A549 (cell line): ENCODE results near the gene TSHR. TPM values are rescaled to one million over a fixed set of nuclear protein-coding genes. Genes with fewer than 3 reads are reported as not detected.

ENCODE experiments used
- ATAC-seq, 2 experiments: fragments of 200-7000 bp in 1 of 2; fragments of >200 bp in 1 of 2; cut with Nextera tagmentation in 1 of 2; cut with Tn5 transposase in 1 of 2; 3 replicates each; pipeline versions ENCODE4 v1.8.0 to v1.9.1; 2018 to 2020; ENCODE audit warnings: mild to moderate bottlenecking in 1 of 2, moderate library complexity in 1 of 2
- CTCF ChIA-PET: fragments of 300-600 bp; sonication (Branson Sonifier 250); formaldehyde crosslinking; extraction: SDS; loops from one replicate; lab custom pipeline; 2021; ENCODE audit warnings: antibody characterized with exemption, inconsistent platforms; lab: Yijun Ruan, JAX
- POLR2A ChIA-PET: fragments of 350-600 bp; formaldehyde crosslinking; extraction: SDS; loops from one replicate; lab custom pipeline; 2021; ENCODE audit warnings: antibody characterized with exemption, inconsistent platforms; lab: Yijun Ruan, JAX
- DNase-seq, 2 experiments: peaks; one replicate each; pipeline versions ENCODE4 v3.0.0 to v3.0.0-alpha.2; 2011 to 2016; ENCODE audit warnings: low read depth in 1 of 2, low spot score in 1 of 2
- FAIRE-seq: peaks from 2 replicates; lab custom pipeline; 2011; peaks lifted over from hg19 to GRCh38; lab: Jason Lieb, UNC
- H3K27ac ChIP-seq, 2 experiments: fragments of >200 bp; sonication (Bioruptor Twin); formaldehyde crosslinking; 3 replicates each; pipeline ENCODE4 v1.5.1; 2016 to 2017
- H3K4me1 ChIP-seq: fragments of >200 bp; sonication (Bioruptor Twin); formaldehyde crosslinking; 3 replicates; pipeline ENCODE4 v1.6.1; 2016
- H3K4me2 ChIP-seq: fragments of >200 bp; sonication (Bioruptor Twin); formaldehyde crosslinking; 3 replicates; pipeline ENCODE4 v1.6.1; 2016
- H3K4me3 ChIP-seq: fragments of >200 bp; sonication (Bioruptor Twin); formaldehyde crosslinking; 3 replicates; pipeline ENCODE4 v1.5.1; 2016
- H3K9me3 ChIP-seq: fragments of >200 bp; sonication (Bioruptor Twin); formaldehyde crosslinking; 3 replicates; pipeline ENCODE4 v1.6.1; 2016
- ATOH8 ChIP-seq: fragments of 250-450 bp; sonication (Bioruptor Pico); IDR thresholded peaks from 2 replicates; pipeline ENCODE4 v1.5.0; 2020; ENCODE audit warnings: low read depth, mild to moderate bottlenecking, moderate library complexity
- BCL3 ChIP-seq: fragments of >200 bp; sonication (Bioruptor Twin); formaldehyde crosslinking; IDR thresholded peaks from 3 replicates; pipeline ENCODE4 v1.6.1; 2016
- BHLHE40 ChIP-seq: IDR thresholded peaks from 2 replicates; pipeline ENCODE4 v1.6.1; 2012; ENCODE audit warnings: low read depth, low read length, inconsistent platforms
- CBX2 ChIP-seq: fragments of 200-600 bp; sonication (generic); IDR thresholded peaks from 2 replicates; pipeline ENCODE4 v1.6.1; 2016; ENCODE audit warnings: low read depth, mild to moderate bottlenecking, borderline replicate concordance
- GATA3 ChIP-seq: IDR thresholded peaks from 2 replicates; pipeline ENCODE4 v1.6.1; 2012; ENCODE audit warnings: borderline replicate concordance
- HDAC2 ChIP-seq: fragments of 200-600 bp; sonication (generic); IDR thresholded peaks from 2 replicates; pipeline ENCODE4 v1.6.1; 2016
- HES2 ChIP-seq: fragments of >200 bp; sonication (Bioruptor Twin); formaldehyde crosslinking; IDR thresholded peaks from 2 replicates; pipeline ENCODE4 v1.6.1; 2016
- HEYL ChIP-seq: fragments of 250-450 bp; sonication (Bioruptor Pico); IDR thresholded peaks from 2 replicates; pipeline ENCODE4 v1.8.0; 2021; ENCODE audit warnings: mild to moderate bottlenecking, moderate library complexity
- HMGXB4 ChIP-seq: fragments of 250-450 bp; sonication (Bioruptor Pico); IDR thresholded peaks from 2 replicates; pipeline ENCODE4 v1.5.0; 2021; ENCODE audit warnings: mild to moderate bottlenecking, moderate library complexity, borderline replicate concordance
- HOXB13 ChIP-seq: fragments of 250-450 bp; sonication (Bioruptor Pico); IDR thresholded peaks from 2 replicates; pipeline ENCODE4 v1.5.0; 2020; ENCODE audit warnings: low read depth, mild to moderate bottlenecking, moderate library complexity
- HOXB5 ChIP-seq: fragments of 250-450 bp; sonication (Bioruptor Pico); IDR thresholded peaks from 2 replicates; pipeline ENCODE4 v1.5.0; 2020; ENCODE audit warnings: mild to moderate bottlenecking, moderate library complexity
- JUN ChIP-seq, 2 experiments: fragments of >200 bp; sonication (Bioruptor Twin); formaldehyde crosslinking; IDR thresholded peaks; 2 replicates in 1 of 2; 3 replicates in 1 of 2; pipeline ENCODE4 v1.6.1; 2016 to 2017
- KDM5A ChIP-seq: fragments of 200-600 bp; sonication (generic); IDR thresholded peaks from 2 replicates; pipeline ENCODE4 v1.6.1; 2016; ENCODE audit warnings: antibody characterized with exemption, mild to moderate bottlenecking
- MAFK ChIP-seq: fragments of 450-650 bp; IDR thresholded peaks from 2 replicates; pipeline ENCODE4 v1.6.1; 2014; ENCODE audit not compliant: partially characterized antibody
- MAX ChIP-seq: IDR thresholded peaks from 2 replicates; pipeline ENCODE4 v1.6.1; 2012
- MAZ ChIP-seq: fragments of 150-350 bp; IDR thresholded peaks from 2 replicates; pipeline ENCODE4 v1.6.1; 2014; ENCODE audit warnings: antibody characterized with exemption, low read depth, low read length, borderline replicate concordance
- NFE2L2 ChIP-seq: fragments of 150-350 bp; conservative IDR thresholded peaks from 2 replicates; pipeline ENCODE4 v1.6.1; 2014; ENCODE audit warnings: low read length
- NR3C1 ChIP-seq: fragments of >200 bp; sonication (Bioruptor Twin); formaldehyde crosslinking; IDR thresholded peaks from 3 replicates; pipeline ENCODE4 v1.6.1; 2017
- PHF8 ChIP-seq: fragments of 200-600 bp; sonication (generic); IDR thresholded peaks from 2 replicates; pipeline ENCODE4 v1.6.1; 2016; ENCODE audit warnings: low read depth, mild to moderate bottlenecking, antibody characterized with exemption, moderate library complexity, borderline replicate concordance
- POLR2A ChIP-seq: IDR thresholded peaks from 2 replicates; pipeline ENCODE4 v1.6.1; 2012; ENCODE audit warnings: mild to moderate bottlenecking, low read length
- RAD21 ChIP-seq, 2 experiments: fragments of >200 bp in 1 of 2; sonication (Bioruptor Twin) in 1 of 2; formaldehyde crosslinking in 1 of 2; IDR thresholded peaks in 1 of 2; conservative IDR thresholded peaks in 1 of 2; 2 replicates in 1 of 2; 3 replicates in 1 of 2; pipeline ENCODE4 v1.6.1; 2012 to 2018; ENCODE audit warnings: inconsistent platforms in 1 of 2
- RCOR1 ChIP-seq: fragments of 150-350 bp; IDR thresholded peaks from 2 replicates; pipeline ENCODE4 v1.6.1; 2014; ENCODE audit warnings: antibody characterized with exemption, low read length, low read depth
- REST ChIP-seq: fragments of 200-600 bp; sonication (generic); IDR thresholded peaks from 2 replicates; pipeline ENCODE4 v1.6.1; 2016; ENCODE audit warnings: antibody characterized with exemption, mild to moderate bottlenecking, moderate library complexity
- SREBF2 ChIP-seq: fragments of 450-650 bp; IDR thresholded peaks from 2 replicates; pipeline ENCODE4 v1.6.1; 2014; ENCODE audit warnings: mild to moderate bottlenecking, moderate library complexity
- TFCP2L1 ChIP-seq: fragments of 250-450 bp; sonication (Bioruptor Pico); IDR thresholded peaks from 2 replicates; pipeline ENCODE4 v1.5.0; 2021; ENCODE audit warnings: mild to moderate bottlenecking
- TP53 ChIP-seq: fragments of 250-450 bp; sonication (Bioruptor Pico); IDR thresholded peaks from 2 replicates; pipeline ENCODE4 v1.5.0; 2021; ENCODE audit warnings: mild to moderate bottlenecking, moderate library complexity
- USF2 ChIP-seq: fragments of 450-650 bp; IDR thresholded peaks from 2 replicates; pipeline ENCODE4 v1.6.1; 2014; ENCODE audit warnings: antibody characterized with exemption
- ZSCAN20 ChIP-seq: fragments of 250-450 bp; sonication (Bioruptor Pico); IDR thresholded peaks from 2 replicates; pipeline ENCODE4 v1.8.0; 2022; ENCODE audit warnings: mild to moderate bottlenecking, moderate library complexity
- WGBS: methylation state at CpG from one replicate; pipeline ENCODE4 v1.1.6; 2017; ENCODE audit errors: missing lambda C conversion rate; 5-methylcytosine and 5-hydroxymethylcytosine counted together
- polyA plus RNA-seq, 4 experiments: library from polyadenylated mRNA; depleted of rRNA in 3 of 4; stranded (reverse); fragments of >200 nt; fragmentation: RNase III in 1 of 4; extraction: RNeasy Plus Mini Kit Qiagen cat#74134 plus additional on column Dnase treatment in 1 of 4; gene quantifications; 2 replicates in 3 of 4; 3 replicates in 1 of 4; pipeline ENCODE4 v1.2.3, GENCODE V29; 2011 to 2017

Gene TSHR
- polyA plus RNA-seq, 2 of the 4 experiments (the other 2 are of a cell fraction): not detected

GRCh38 chr14:81023095-81023710, 67.8 kb downstream of the TSHR start:
- TF ChIP-seq ATOH8 (CRISPR knock-in tag) (no peak), HDAC2 (no peak), GATA3 (no peak), SREBF2 (no peak), HMGXB4 (CRISPR knock-in tag) (no peak), HEYL (no peak), POLR2A (no peak), PHF8 (no peak), MAZ (no peak), NFE2L2 (no peak), NR3C1 (no peak), BHLHE40 (no peak)
- TF ChIP-seq, all 56 proteins: peak for 0
- ATAC-seq (no peak), FAIRE-seq (no peak), DNase-seq (no peak)
- Histone ChIP-seq H3K4me2 (no peak overlapping the region), H3K4me1 (no peaks in the 10 kb centered on the region), H3K27ac (no peak overlapping the region), H3K9me3 (no peaks in the 10 kb centered on the region), H3K4me3 (no peak overlapping the region)
- POLR2A ChIA-PET: no interaction called here
- CTCF ChIA-PET: no interaction called here

GRCh38 chr14:81028461-81028860, 73.0 kb downstream of the TSHR start:
- no peak for ATAC-seq
- TF ChIP-seq MAFK (no peak), ZSCAN20 (CRISPR knock-in tag) (no peak), PHF8 (no peak), TP53 (CRISPR knock-in tag) (no peak), USF2 (no peak), HES2 (no peak), BCL3 (no peak), HMGXB4 (CRISPR knock-in tag) (no peak), MAX (no peak), KDM5A (no peak), REST (no peak), HOXB5 (CRISPR knock-in tag) (no peak), RCOR1 (no peak), JUN (IDR thresholded peaks at IDR 0.05) (no peak), CBX2 (no peak), TFCP2L1 (no peak), RAD21 (conservative IDR thresholded peaks at IDR 0.05 in 1 of 2, IDR thresholded peaks at IDR 0.05 in 1 of 2) (no peak), HOXB13 (no peak), NR3C1 (no peak)

More at GRCh38 chr14:81028461-81028860, 73.0 kb downstream of the TSHR start:
- Histone ChIP-seq H3K4me2 (no peak overlapping the region), H3K27ac (no peak overlapping the region), H3K4me1 (no peaks in the 10 kb centered on the region), H3K9me3 (no peaks in the 10 kb centered on the region), H3K4me3 (no peak overlapping the region)
- FAIRE-seq (no peak), DNase-seq (no peak)
- WGBS: 87% methylated on average over 1 of the region's 1 CpG
- CTCF ChIA-PET: no interaction called here
- POLR2A ChIA-PET: no interaction called here
